Naive B cell (primary cell): ENCODE results near the gene SARM1. TPM values are rescaled to one million over a fixed set of nuclear protein-coding genes. Genes with fewer than 3 reads are reported as not detected.
A peak's percentile ranks its signal among the peaks of the same experiment; 100 is the strongest.

Experiments used
- ATAC-seq, 2 donors: fragments of 150-1000 bp; cut with Tn5 transposase; 2 replicates each; pipeline ENCODE4 v1.10.0; 2021; ENCODE audit warnings: low read depth in 2 of 2, mild to moderate bottlenecking in 2 of 2, moderate library complexity in 2 of 2
- DNase-seq: peaks from one replicate; pipeline ENCODE4 v3.0.0; 2022
- H3K27ac Mint-ChIP-seq, 6 donors: one replicate each; pipeline ENCODE4 v1.8.0; 2020 to 2022; ENCODE audit warnings: mild to moderate bottlenecking in 6 of 6, mixed read lengths in 6 of 6, moderate library complexity in 5 of 6, inconsistent platforms in 2 of 6
- H3K27me3 Mint-ChIP-seq, 3 donors: one replicate each; pipeline ENCODE4 v1.8.0; 2021 to 2022; ENCODE audit warnings: mixed read lengths in 3 of 3, mild to moderate bottlenecking in 1 of 3
- H3K36me3 Mint-ChIP-seq, 2 donors: one replicate each; pipeline ENCODE4 v1.8.0; 2020 to 2022; ENCODE audit warnings: mixed read lengths in 2 of 2, inconsistent platforms in 1 of 2, mild to moderate bottlenecking in 1 of 2
- H3K4me1 Mint-ChIP-seq, 3 donors: one replicate each; pipeline ENCODE4 v1.8.0; 2020 to 2022; ENCODE audit warnings: mixed read lengths in 3 of 3, inconsistent platforms in 1 of 3, mild to moderate bottlenecking in 1 of 3, moderate library complexity in 1 of 3
- H3K4me3 Mint-ChIP-seq, 8 donors: one replicate each; pipeline ENCODE4 v1.8.0; 2020 to 2022; ENCODE audit warnings: mild to moderate bottlenecking in 8 of 8, mixed read lengths in 8 of 8, moderate library complexity in 8 of 8, inconsistent platforms in 2 of 8
- H3K9me3 Mint-ChIP-seq, 7 donors: one replicate each; pipeline ENCODE4 v1.8.0; 2020 to 2022; ENCODE audit warnings: mixed read lengths in 7 of 7, mild to moderate bottlenecking in 5 of 7, inconsistent platforms in 2 of 7, moderate library complexity in 1 of 7
- polyA plus RNA-seq, 6 donors: library from polyadenylated mRNA; unstranded; fragments of 300-500 nt; fragmentation: Illumina TruSeq; gene quantifications; one replicate each; pipeline ENCODE4 v1.2.3, GENCODE V29; 2021; ENCODE audit warnings: low read depth in 6 of 6

Gene SARM1
- polyA plus RNA-seq, 6 donors from 2014 or later = 4.3 to 8.1 (median 7.1) TPM

DNA sequence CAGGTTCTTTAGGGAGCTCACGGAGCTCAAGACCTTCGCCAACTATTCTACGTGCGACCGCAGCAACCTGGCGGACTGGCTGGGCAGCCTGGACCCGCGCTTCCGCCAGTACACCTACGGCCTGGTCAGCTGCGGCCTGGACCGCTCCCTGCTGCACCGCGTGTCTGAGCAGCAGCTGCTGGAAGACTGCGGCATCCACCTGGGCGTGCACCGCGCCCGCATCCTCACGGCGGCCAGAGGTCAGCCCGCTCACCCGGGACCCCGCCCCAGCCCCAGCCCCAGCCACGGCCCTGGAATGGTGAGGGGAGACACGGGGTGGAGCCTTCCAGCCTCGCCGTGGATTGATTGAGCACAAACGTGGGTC is 13.5 kb downstream of the SARM1 start:
- DNase-seq (no peak), ATAC-seq (peak in 1 of 2 donors; percentile 7)
- Mint-ChIP-seq H3K4me3 (peak overlapping the region; percentile 79 to 94 (median 89)), H3K4me1 (peaks cover 33 to 44% (median 43%) of the 10 kb centered on the region in 3 donors), H3K9me3 (no peaks in the 10 kb centered on the region), H3K36me3 (peaks cover 0 to 35% of the 10 kb centered on the region in 2 donors), H3K27me3 (peaks cover 20 to 60% (median 28%) of the 10 kb centered on the region in 3 donors), H3K27ac (no peak overlapping the region)

DNA sequence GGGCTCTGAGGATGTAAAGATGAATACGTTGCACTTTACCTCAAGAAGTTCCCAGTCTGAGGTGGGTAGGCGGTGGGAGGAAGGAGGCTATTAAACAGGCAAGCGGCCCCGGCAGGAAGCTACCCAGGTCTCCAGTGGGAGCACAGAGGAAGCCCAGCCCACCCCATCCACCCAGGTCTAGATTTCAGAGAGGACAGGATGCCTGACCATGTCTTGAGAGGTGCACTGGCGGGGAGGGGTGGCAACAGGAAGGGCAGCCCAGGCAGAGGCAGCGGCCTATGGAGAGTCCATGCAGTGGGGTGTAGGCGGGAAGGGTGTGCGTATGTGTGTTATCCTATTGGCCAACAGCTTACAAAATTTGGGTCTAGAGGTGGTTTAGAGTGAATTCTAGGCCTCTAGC is 13.9 kb downstream of the SARM1 start:
- Mint-ChIP-seq H3K4me1 (peaks cover 33 to 40% (median 39%) of the 10 kb centered on the region in 3 donors), H3K27ac (no peak overlapping the region), H3K36me3 (peaks cover 2 to 35% of the 10 kb centered on the region in 2 donors), H3K9me3 (no peaks in the 10 kb centered on the region), H3K4me3 (peak overlapping the region; percentile 79 to 93 (median 87)), H3K27me3 (peaks cover 20 to 57% (median 28%) of the 10 kb centered on the region in 3 donors)
- DNase-seq (no peak), ATAC-seq (no peak)

DNA sequence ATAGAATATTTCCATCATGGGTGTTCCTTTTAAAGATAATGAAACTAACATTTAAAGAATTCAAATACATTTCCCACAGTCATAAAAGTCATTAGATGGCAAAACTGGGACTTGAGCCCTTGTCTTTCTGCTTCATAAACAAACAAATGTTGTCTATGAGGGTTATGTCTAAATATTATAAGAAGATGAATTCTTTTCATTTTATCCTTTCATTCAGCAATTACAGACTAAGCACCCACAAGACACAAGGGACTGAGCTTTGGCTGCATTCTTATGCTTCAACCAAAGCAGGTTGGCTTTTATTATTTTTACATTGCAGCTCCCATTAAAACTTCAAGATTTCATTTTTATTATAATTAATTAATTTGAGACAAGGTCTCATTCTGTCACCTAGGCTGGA is 14.9 kb downstream of the SARM1 start:
- DNase-seq (no peak), ATAC-seq (no peak)
- Mint-ChIP-seq H3K4me3 (peak overlapping the region in 2 of 8 donors; percentile 81 to 86), H3K4me1 (peaks cover 26 to 38% (median 30%) of the 10 kb centered on the region in 3 donors), H3K9me3 (no peaks in the 10 kb centered on the region), H3K27ac (no peak overlapping the region), H3K36me3 (peaks cover 5 to 41% of the 10 kb centered on the region in 2 donors), H3K27me3 (peaks cover 16 to 47% (median 27%) of the 10 kb centered on the region in 3 donors)

DNA sequence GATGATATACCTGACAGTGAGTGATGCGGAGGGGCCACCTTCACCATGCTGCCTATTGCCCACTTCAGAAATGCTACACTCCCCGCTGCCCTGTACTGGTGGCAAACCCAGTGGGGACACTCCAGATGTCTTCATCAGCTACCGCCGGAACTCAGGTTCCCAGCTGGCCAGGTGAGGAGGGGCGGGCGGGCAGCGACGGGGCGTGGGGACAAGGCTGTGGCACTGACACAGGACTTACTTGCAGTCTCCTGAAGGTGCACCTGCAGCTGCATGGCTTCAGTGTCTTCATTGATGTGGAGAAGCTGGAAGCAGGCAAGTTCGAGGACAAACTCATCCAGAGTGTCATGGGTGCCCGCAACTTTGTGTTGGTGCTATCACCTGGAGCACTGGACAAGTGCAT is 16.6 kb downstream of the SARM1 start:
- Mint-ChIP-seq H3K27me3 (peaks cover 10 to 30% (median 12%) of the 10 kb centered on the region in 3 donors), H3K4me3 (no peak overlapping the region), H3K27ac (no peak overlapping the region), H3K36me3 (peaks cover 5 to 44% of the 10 kb centered on the region in 2 donors), H3K4me1 (peaks cover 16 to 27% (median 21%) of the 10 kb centered on the region in 3 donors), H3K9me3 (no peaks in the 10 kb centered on the region)
- ATAC-seq (no peak), DNase-seq (no peak)

DNA sequence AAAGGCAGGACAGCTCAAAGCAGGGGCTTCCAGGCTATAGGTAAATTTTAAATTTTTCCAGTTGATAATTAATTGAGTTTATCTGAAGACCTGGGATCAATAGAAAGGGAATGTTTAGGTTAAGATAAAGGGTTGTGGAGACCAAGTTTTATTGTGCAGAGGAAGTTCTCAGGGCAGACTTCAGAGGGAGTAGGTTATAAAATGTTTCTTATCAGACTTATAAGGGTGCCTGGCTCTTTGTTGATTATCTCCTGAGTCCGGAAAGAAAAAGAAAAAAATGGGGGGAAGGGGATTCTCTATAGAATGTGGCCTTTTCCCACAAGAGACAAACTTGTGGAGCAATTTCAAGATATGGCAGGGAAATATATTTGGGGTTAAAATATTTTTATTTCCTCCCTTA is 18.6 kb downstream of the SARM1 start:
- Mint-ChIP-seq H3K4me1 (peaks cover 4 to 9% (median 4%) of the 10 kb centered on the region in 3 donors), H3K27ac (no peak overlapping the region), H3K4me3 (no peak overlapping the region), H3K36me3 (peaks cover 5 to 45% of the 10 kb centered on the region in 2 donors), H3K9me3 (no peaks in the 10 kb centered on the region), H3K27me3 (peaks cover 0 to 9% (median 6%) of the 10 kb centered on the region in 3 donors)
- no peak for ATAC-seq
- no peak for DNase-seq

DNA sequence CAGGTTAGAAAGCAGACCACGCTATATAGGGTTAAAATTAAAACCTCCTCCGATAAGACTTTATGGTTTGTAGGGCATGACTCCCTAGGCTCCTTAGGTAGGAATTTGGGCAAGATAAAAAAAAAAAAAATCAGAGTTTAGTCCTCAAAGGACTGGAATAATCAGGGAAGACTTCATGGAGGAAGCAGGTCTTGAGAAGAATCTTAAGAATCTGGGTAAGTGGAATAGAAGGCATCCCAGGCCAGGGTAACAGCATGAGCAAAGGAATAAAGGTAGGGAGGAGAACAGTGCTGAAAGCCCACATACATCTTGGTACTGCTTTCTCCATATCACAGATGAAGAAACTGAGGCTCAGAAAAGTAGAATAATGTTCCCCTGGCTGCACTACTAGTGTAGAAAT is 19.1 kb downstream of the SARM1 start:
- Mint-ChIP-seq H3K4me3 (no peak overlapping the region), H3K27ac (peak overlapping the region in 1 of 6 donors; percentile 53), H3K27me3 (peaks cover 0 to 5% (median 3%) of the 10 kb centered on the region in 3 donors)

DNA sequence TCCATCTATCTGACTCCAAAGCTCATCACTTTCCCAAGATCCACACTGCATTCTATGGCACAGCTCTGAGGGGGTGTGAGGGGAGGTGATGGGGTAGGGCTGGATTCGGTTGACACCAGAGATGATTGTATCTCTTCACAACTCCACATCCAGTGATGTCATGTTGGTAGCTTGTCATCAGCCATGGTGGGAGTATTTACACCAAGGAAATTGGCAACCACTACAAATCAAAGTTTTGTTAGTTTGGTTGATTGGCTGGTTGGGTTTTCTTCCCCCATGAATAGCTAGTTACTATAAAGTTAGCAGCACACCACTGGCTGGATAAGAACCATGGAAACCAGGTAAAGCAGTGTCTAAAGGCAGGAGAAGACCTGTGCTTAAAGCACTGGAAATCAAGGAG is 19.5 kb downstream of the SARM1 start:
- Mint-ChIP-seq H3K27me3 (peaks cover 0 to 5% (median 0%) of the 10 kb centered on the region in 3 donors), H3K4me3 (no peak overlapping the region), H3K9me3 (no peaks in the 10 kb centered on the region), H3K36me3 (peaks cover 5 to 45% of the 10 kb centered on the region in 2 donors), H3K27ac (peak overlapping the region in 1 of 6 donors; percentile 19), H3K4me1 (peaks cover 0 to 4% (median 0%) of the 10 kb centered on the region in 3 donors)
- ATAC-seq (no peak), DNase-seq (no peak)

More for the DNA sequence above, 19.1 kb downstream of the SARM1 start:
- H3K36me3 Mint-ChIP-seq = peaks cover 5 to 45% of the 10 kb centered on the region in 2 donors
- no peaks in the 10 kb centered on the region for H3K9me3 Mint-ChIP-seq
- ATAC-seq (no peak), DNase-seq (no peak)
- peaks cover under 1 to 5% (median under 1%) of the 10 kb centered on the region in 3 donors for H3K4me1 Mint-ChIP-seq

DNA sequence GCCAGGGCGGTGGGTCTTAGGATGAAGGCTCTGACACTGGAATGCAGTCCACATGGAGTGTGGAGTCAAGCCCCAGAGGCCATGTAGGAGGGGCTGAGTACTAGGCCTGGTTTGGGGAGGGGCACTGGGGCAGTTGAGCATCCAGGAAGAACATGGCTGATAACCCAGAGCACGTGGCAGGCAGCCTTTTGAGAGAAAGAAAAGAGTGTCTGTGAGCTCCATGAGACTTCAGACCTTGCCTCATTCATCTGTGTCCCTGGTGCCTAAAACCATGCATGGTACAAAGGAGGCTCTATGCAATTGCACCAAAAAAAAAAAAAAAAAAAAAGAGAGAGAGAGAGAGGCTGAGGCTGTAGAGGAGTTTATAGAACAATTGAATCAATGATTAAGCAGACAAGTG is 19.9 kb downstream of the SARM1 start:
- Mint-ChIP-seq H3K27me3 (peaks cover 0 to 5% (median 0%) of the 10 kb centered on the region in 3 donors), H3K27ac (peak overlapping the region in 1 of 6 donors; percentile 19), H3K4me1 (peaks cover 0 to 4% (median 0%) of the 10 kb centered on the region in 3 donors), H3K9me3 (no peaks in the 10 kb centered on the region), H3K36me3 (peaks cover 5 to 45% of the 10 kb centered on the region in 2 donors), H3K4me3 (no peak overlapping the region)
- ATAC-seq = no peak
- DNase-seq = no peak

DNA sequence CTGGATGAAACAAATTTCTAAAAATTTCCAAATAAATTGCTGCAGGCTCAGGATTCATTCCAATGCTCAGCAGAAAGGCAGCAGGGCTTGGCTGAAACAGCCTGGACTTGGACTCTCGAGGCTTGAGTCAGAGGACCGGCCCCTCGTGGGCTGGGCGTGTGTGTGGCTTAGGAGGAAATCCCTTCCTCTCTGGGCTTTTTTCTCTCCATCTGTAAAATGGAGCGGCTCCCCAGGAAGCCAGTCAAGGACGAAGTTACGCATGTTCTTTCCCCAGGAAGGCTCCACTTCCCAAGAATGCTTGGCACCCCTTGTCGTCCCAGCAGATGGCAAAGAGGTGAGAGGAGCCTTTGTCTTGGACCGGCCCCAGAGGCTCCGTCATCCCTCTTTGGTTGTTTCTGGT is 21.0 kb downstream of the SARM1 start:
- peaks cover 0 to 3% (median 0%) of the 10 kb centered on the region in 3 donors for H3K27me3 Mint-ChIP-seq
- H3K36me3 Mint-ChIP-seq = peaks cover 5 to 42% of the 10 kb centered on the region in 2 donors
- no peaks in the 10 kb centered on the region for H3K9me3 Mint-ChIP-seq
- peaks cover 0 to 3% (median 0%) of the 10 kb centered on the region in 3 donors for H3K4me1 Mint-ChIP-seq
- H3K4me3 Mint-ChIP-seq = no peak overlapping the region
- ATAC-seq (no peak), DNase-seq (no peak)
- H3K27ac Mint-ChIP-seq = no peak overlapping the region

DNA sequence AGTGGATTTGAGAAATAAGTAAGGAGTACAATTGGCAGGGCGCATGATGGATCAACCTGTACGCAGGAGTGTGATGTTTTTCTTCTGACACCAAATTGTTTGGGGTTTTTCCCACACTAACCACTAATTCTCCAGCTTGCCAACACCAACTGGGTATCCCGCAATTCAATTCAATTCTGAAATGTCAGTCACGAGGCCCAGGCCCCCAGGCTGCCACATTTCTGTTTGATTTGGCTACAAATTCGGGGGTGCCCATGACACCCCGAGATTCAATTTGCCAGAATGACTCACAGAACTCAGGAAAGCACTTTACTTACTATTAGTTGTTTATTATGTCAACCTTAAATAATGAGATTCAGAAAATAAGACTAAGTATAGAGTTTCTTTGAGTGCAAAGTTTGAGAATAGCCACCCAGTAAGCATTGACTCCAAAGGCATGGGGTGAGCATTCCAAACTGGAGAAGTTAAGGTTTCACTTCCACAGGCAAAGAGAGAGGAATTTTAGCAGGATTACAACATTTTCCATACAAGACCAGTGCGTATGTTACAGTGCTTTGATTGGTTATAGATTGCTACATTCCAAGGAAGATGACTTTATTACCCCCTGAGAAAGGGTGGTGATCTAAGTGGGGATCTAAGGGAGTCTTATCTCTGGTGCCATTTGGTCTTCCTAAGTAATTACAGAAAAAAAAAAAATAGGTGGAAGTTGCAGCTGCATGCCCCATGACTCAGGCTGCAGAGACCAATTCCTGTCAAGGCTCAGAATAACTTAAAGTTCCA is 23.0 kb downstream of the SARM1 start:
- no peak for ATAC-seq
- Mint-ChIP-seq H3K27me3 (no peaks in the 10 kb centered on the region), H3K4me3 (no peak overlapping the region), H3K4me1 (peaks cover 0 to 5% (median 3%) of the 10 kb centered on the region in 3 donors), H3K27ac (peak overlapping the region in 2 of 6 donors; percentile 7 to 21), H3K36me3 (peaks cover 5 to 30% of the 10 kb centered on the region in 2 donors), H3K9me3 (no peaks in the 10 kb centered on the region)
- no peak for DNase-seq

DNA sequence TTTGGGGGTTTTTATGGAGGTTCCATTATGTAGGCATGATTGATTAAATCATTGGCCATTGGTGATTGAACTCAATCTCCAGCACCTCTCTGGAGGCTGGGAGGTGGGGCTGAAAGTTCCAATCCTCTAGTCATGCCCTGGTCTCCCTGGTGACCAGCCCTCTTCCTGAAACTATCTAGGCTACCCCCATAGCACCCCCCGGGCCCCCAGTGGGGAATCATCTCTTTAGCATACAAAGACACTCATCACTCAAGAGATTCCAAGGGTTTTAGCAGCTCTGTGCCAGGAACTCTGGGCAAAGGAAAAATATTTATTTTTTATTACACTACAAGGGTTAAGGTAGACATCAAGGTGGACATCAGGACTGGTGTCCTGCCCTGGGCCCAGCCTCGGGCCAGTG is 23.9 kb downstream of the SARM1 start:
- no peak overlapping the region for H3K27ac Mint-ChIP-seq
- ATAC-seq = no peak

DNA sequence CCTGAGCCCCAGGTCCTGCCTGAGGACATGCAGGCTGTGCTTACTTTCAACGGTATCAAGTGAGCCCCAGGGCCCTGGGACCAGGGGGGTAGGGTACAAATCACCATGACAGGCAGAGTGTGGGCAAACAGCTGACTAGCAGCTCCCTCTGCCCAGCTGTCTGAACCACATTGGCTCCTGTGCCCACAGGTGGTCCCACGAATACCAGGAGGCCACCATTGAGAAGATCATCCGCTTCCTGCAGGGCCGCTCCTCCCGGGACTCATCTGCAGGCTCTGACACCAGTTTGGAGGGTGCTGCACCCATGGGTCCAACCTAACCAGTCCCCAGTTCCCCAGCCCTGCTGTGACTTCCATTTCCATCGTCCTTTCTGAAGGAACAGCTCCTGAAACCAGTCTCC is 24.5 kb downstream of the SARM1 start:
- no peak for DNase-seq
- peaks cover 0 to 15% of the 10 kb centered on the region in 2 donors for H3K36me3 Mint-ChIP-seq
- no peak overlapping the region for H3K4me3 Mint-ChIP-seq
- H3K27ac Mint-ChIP-seq = peak overlapping the region in 1 of 6 donors; percentile 54
- no peaks in the 10 kb centered on the region for H3K27me3 Mint-ChIP-seq
- ATAC-seq = no peak
- no peaks in the 10 kb centered on the region for H3K9me3 Mint-ChIP-seq
- H3K4me1 Mint-ChIP-seq = peaks cover 0 to 5% (median 3%) of the 10 kb centered on the region in 3 donors

More for the DNA sequence above, 23.9 kb downstream of the SARM1 start:
- Mint-ChIP-seq H3K4me3 (no peak overlapping the region), H3K27me3 (no peaks in the 10 kb centered on the region), H3K9me3 (no peaks in the 10 kb centered on the region), H3K4me1 (peaks cover 0 to 5% (median 3%) of the 10 kb centered on the region in 3 donors), H3K36me3 (peaks cover 3 to 21% of the 10 kb centered on the region in 2 donors)
- DNase-seq = no peak

DNA sequence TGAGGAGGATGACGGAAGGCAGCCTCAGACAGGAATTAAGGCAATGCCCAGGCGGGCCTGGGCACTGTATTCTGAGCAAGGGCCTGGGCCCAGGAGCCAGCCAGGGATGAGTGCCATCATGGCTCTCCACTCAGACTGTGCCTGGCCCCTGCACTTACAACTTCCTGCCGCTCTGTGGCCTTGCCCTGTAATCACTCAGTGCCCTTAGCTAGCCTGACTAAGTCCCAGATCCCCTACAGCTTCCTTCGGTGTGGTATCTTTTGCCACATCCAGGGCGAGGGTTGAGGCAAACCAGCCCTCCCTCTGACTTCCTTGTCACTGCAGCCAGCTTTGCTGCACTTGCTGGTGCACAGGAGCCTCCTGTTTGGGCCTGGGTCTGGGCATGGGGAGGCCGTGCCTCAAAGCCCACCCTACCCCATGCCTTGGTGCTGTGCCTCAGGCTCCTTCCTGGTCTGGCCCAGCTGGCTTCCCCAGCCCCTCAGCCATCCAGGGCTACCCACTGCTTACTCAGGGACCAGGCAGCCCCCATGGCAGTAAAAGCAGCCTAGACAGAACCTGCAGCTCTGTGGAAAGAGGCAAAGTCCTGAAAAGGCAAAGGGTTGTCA is 25.2 kb downstream of the SARM1 start:
- H3K27me3 Mint-ChIP-seq = no peaks in the 10 kb centered on the region
- H3K4me1 Mint-ChIP-seq = peaks cover 0 to 5% (median 3%) of the 10 kb centered on the region in 3 donors
- no peak overlapping the region for H3K27ac Mint-ChIP-seq
- ATAC-seq = no peak
- DNase-seq = no peak
- peaks cover 0 to 8% of the 10 kb centered on the region in 2 donors for H3K36me3 Mint-ChIP-seq
- no peaks in the 10 kb centered on the region for H3K9me3 Mint-ChIP-seq
- no peak overlapping the region for H3K4me3 Mint-ChIP-seq
